ENCODE measurements around the gene SKP1.
"Not testable (repeated sequence)": the region's sequence is repeated elsewhere in the genome, so short reads cannot be mapped to it uniquely, and the experiment has no call there.

The SKP1 gene

DNA sequence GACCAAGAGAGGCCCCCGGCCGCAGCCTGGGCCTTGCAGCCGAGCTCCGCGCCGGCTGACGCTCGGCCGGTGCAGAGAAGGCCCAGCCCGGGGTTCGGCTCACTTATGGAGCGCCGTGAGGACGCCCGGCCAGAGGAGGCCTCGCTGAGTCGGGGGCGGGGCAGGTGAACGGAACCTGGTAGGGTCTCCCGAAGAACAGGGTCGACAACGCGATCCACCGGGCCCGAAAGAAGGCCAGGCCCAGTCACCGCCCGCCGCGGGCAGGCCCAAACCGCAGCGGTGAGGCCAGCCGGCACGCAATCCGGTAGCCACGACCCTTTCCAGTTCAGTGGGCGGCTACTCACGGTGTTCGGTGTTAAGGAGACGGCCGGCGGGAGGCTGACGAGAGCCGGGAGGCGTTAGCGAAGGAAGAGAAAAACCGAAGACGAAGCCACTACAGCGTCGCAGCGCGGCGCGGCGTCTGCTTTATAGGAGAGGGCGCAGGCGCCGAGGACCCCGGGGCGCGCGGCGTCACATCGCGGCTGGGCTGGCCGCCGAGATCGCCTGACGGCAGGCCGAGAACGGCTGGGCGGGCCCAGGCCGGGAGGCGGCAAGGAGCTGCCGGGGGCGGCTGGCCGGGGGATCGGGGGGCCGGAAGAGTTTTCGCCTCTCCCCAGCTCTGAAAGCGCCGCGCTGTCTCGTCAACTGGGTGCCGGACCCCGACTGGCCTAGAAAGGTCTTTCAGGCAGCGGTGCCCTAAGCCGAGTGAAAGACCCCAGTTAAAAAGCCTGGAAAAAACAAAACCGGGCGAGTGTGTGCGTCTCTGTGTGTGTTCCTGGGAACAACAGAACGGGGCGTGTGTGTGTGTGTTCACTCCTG, at the start of gene SKP1:
Gene SKP1, minus strand, starts transcription at position 440 of the 858 bp plus-strand sequence. CDS start 2,928 bp downstream, outside the sequence.
- DNase-seq (ENCODE audit: low read depth): peak; percentile 92
- Histone ChIP-seq H3K27me3 (replicated peaks; ENCODE audit: control insufficient read depth, insufficient read depth, low read length) (no peaks in the 10 kb centered on the region), H3K4me3 (ENCODE audit: low read length) (peak within 1 kb of the TSS; percentile 86), H3K4me1 (ENCODE audit: control insufficient read depth, insufficient read depth, low read length) (peaks cover 30% of the 10 kb centered on the region), H3K9me3 (ENCODE audit: control insufficient read depth, low read length) (no peaks in the 10 kb centered on the region), H3K36me3 (ENCODE audit: control insufficient read depth, insufficient read depth, low read length, severe bottlenecking) (peaks cover 13% of the 10 kb centered on the region), H3K9ac (ENCODE audit: low read length) (peak within 1 kb of the TSS; percentile 99)

DNA sequence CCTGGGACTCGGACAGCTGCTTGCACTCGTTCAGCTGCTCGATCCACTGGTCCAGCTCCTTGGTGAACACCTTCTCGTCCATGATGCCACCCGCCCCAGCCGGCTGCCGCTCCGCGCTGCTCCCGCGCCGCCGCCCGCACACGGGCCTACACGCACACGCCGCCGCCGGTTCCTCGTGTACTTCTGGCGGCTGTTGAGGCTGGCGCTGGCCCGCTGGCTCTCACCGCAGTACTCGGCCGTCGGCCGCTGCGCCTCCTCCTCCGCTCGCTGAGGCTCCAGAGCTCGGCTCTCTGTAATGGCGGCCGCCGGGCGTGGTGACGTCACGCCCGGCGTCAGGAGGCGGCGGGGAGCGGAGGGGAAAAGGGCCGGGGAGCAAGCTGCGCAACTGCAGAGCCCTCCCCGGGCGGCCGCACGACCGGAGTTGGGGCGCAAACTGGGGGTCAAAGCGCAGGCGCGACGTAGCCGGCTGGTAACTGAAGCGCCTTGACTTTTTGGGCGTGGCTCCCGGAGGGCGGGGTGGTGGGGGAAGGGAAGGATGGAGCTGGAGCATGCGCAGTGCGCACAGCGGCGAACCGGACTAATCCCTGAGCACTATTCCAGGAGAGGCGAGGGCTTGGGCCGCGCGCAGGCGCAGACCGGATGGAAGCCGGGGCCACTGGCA, 49.2 kb upstream of the SKP1 start, which contains the start of gene PPP2CA:
Gene PPP2CA, minus strand, starts transcription at position 294 of the 661 bp plus-strand sequence. Its CDS starts 212 bp downstream, at position 82.
- Histone ChIP-seq H3K27me3 (replicated peaks; ENCODE audit: control insufficient read depth, insufficient read depth, low read length) (no peaks in the 10 kb centered on the region), H3K4me1 (ENCODE audit: control insufficient read depth, insufficient read depth, low read length) (peaks cover 41% of the 10 kb centered on the region), H3K9me3 (ENCODE audit: control insufficient read depth, low read length) (no peaks in the 10 kb centered on the region), H3K4me3 (ENCODE audit: low read length) (peak within 1 kb of the TSS; percentile 94), H3K36me3 (ENCODE audit: control insufficient read depth, insufficient read depth, low read length, severe bottlenecking) (peaks cover under 1% of the 10 kb centered on the region), H3K9ac (ENCODE audit: low read length) (peak within 1 kb of the TSS; percentile 98)
- DNase-seq (ENCODE audit: low read depth): peak; percentile 99

DNA sequence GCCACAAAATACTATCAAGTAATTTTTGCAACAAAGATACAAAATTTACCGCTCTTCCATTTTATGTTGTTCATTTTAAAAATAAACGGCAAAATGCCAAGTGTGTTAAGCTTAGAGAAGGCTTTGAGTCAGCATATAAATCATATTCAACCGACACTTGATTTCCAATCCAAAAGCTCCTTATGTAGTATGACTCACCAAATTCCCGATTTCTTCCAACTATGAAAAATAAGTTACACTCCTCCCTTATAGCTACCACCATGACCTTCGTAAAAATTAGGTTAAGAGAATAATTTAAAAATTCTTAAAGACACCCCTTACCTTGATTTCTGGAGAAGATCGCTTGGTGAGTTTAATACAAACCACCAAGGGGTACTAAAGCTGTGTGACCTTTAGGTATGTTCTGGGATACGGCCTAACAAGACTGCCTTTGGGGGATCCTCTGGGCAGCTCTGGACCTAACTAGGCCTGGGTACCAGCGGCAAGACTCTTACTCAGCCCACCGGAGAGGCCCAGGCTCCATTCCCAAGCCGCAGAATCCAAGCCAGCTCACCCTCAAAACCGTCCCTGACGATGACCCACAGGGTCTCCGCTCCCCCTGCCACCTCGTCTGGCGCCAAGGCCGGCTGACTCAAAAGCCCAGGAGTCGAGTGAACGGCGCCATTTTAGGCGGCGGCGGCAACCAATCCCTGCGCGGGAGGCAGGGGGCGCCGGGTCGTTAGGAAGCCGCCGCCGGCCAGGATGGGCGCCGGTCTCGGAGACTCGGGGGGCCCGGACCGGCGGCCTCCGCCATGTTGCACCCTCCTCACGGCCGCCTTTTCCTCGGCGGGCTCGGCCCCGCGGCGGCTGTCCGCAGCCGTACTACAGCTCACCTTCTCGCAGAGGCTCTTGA, 48.4 kb upstream of the SKP1 start:
- no peaks in the 10 kb centered on the region for H3K27me3 ChIP-seq (replicated peaks; ENCODE audit: control insufficient read depth, insufficient read depth, low read length)
- H3K9me3 ChIP-seq (ENCODE audit: control insufficient read depth, low read length): no peaks in the 10 kb centered on the region
- peak; percentile 91 for DNase-seq (ENCODE audit: low read depth)
- H3K9ac ChIP-seq (ENCODE audit: low read length): peak overlapping the region; percentile 98
- H3K4me3 ChIP-seq (ENCODE audit: low read length): peak overlapping the region; percentile 94
- peaks cover 5% of the 10 kb centered on the region for H3K36me3 ChIP-seq (ENCODE audit: control insufficient read depth, insufficient read depth, low read length, severe bottlenecking)
- H3K4me1 ChIP-seq (ENCODE audit: control insufficient read depth, insufficient read depth, low read length): peaks cover 41% of the 10 kb centered on the region

DNA sequence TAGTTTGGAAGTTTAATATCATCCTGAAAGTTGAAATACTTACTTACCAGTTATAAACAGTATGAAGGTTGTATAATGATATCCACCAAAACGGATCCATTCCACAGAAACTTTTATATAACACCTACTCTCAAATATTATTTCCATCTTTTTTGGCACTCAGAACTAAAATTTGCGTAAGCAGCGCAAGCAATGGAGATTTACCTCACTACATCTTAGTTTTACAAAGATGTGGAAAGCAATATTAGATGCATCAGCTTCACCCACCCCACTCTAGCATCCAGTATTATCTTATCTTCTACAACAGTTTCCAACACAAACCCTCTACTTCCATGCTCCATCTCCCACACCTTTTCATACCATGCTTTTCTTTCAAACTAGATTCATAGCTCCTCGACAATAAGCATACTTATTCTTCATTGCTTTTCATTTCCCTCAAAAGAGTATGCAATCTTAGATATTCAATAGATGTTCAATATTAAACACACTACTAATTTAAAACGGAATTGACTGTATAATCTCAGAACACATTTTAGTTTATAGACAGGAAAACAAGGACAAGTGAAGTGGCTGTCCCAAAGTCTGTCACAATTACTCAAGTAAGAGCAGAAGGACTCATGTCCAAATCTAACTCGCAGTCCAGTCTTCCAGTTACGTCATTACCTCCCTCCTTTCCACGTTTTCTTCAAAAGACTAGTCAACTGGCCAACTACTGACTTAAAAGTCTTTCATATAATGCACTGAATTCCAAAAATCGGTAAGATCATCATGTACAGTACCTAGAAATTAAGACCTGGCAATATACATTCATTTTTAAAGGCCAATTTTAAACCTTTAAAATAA, 46.9 kb upstream of the SKP1 start:
- no peaks in the 10 kb centered on the region for H3K9me3 ChIP-seq (ENCODE audit: control insufficient read depth, low read length)
- peak overlapping the region; percentile 94 for H3K4me3 ChIP-seq (ENCODE audit: low read length)
- DNase-seq (ENCODE audit: low read depth): peak; percentile 56
- peaks cover 5% of the 10 kb centered on the region for H3K36me3 ChIP-seq (ENCODE audit: control insufficient read depth, insufficient read depth, low read length, severe bottlenecking)
- H3K4me1 ChIP-seq (ENCODE audit: control insufficient read depth, insufficient read depth, low read length): peaks cover 46% of the 10 kb centered on the region
- no peaks in the 10 kb centered on the region for H3K27me3 ChIP-seq (replicated peaks; ENCODE audit: control insufficient read depth, insufficient read depth, low read length)
- peak overlapping the region; percentile 98 for H3K9ac ChIP-seq (ENCODE audit: low read length)

DNA sequence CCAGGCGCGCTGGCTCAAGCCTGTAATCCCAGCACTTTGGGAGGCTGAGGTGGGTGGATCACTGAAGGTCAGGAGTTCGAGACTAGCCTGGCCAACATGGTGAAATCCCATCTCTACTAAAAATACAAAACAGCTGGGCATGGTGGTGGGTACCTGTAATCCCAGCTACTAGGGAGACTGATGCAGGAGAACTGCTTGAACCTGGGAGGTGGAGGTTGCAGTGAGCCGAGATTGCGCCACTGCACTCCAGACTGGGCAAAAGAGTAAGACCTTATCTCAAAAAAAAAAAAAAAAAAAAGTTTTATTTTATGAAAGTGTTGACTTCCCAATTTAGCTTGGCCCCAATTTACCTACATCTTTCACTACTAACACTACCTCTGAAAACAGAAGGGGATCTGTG, 44.9 kb upstream of the SKP1 start:
- H3K9me3 ChIP-seq (ENCODE audit: control insufficient read depth, low read length); H3K36me3 ChIP-seq (ENCODE audit: control insufficient read depth, insufficient read depth, low read length, severe bottlenecking); H3K9ac ChIP-seq (ENCODE audit: low read length); DNase-seq (ENCODE audit: low read depth); H3K27me3 ChIP-seq (replicated peaks; ENCODE audit: control insufficient read depth, insufficient read depth, low read length): not testable (repeated sequence)
- peak overlapping the region; percentile 94 for H3K4me3 ChIP-seq (ENCODE audit: low read length)
- H3K4me1 ChIP-seq (ENCODE audit: control insufficient read depth, insufficient read depth, low read length): peaks cover 37% of the 10 kb centered on the region

DNA sequence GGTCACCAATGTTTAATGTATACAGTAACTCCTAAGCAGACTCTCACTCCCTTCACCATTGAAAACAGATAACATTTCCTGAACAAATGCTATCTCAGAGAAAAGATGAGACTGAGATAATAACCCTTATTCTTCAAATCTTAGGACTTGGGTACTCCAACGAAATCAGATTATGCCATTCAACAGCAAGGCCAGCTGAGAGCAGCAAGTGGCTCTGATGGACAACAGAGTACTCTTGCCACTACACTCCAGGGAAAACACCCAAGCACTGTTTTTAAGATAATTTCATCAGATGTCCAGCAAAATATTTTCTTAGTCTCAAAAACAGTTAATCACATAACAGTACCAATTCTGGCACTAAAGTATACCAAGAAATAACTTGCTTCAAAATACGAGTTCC, 39.0 kb upstream of the SKP1 start:
- Histone ChIP-seq H3K36me3 (ENCODE audit: control insufficient read depth, insufficient read depth, low read length, severe bottlenecking) (peaks cover 3% of the 10 kb centered on the region), H3K4me3 (ENCODE audit: low read length) (no peak overlapping the region)
- no peak for DNase-seq (ENCODE audit: low read depth)

DNA sequence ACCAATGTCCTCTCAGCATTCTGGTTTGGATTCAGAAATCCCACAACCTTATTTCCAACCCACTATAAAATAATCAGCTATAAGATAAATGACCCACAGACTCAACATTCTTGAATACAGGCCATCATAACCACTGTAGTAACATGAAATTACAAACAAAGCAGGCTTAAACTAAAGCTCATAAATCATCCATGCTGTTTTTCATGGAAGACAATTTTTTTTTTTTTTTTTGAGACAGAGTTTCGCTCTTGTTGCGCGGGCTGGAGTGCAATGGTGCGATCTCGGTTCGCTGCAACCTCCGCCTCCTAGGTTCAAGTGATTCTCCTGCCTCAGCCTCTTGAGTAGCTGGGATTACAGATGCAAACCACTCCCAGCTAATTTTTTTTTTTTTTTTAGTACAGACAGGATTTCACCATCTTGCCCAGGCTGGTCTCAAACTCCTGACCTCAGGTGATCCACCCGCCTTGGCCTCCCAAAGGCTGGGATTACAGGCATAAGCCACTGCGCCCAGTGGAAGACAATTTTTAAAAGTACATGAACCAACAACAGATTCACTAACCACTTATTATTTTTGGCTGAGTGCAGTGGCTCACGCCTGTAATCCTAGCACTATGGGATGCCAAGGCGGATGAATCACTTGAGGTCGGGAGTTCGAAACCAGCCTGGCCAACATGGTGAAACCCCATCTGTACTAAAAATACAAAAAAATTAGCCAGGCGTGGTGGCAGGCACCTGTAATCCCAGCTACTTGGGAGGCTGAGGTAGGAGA, 34.7 kb upstream of the SKP1 start:
- peaks cover 34% of the 10 kb centered on the region for H3K4me1 ChIP-seq (ENCODE audit: control insufficient read depth, insufficient read depth, low read length)
- DNase-seq (ENCODE audit: low read depth): peak; percentile 33
- H3K9ac ChIP-seq (ENCODE audit: low read length); H3K27me3 ChIP-seq (replicated peaks; ENCODE audit: control insufficient read depth, insufficient read depth, low read length); H3K36me3 ChIP-seq (ENCODE audit: control insufficient read depth, insufficient read depth, low read length, severe bottlenecking); H3K9me3 ChIP-seq (ENCODE audit: control insufficient read depth, low read length); H3K4me3 ChIP-seq (ENCODE audit: low read length): not testable (repeated sequence)

More for the DNA sequence above, 39.0 kb upstream of the SKP1 start:
- Histone ChIP-seq H3K9me3 (ENCODE audit: control insufficient read depth, low read length) (no peaks in the 10 kb centered on the region), H3K4me1 (ENCODE audit: control insufficient read depth, insufficient read depth, low read length) (peaks cover 17% of the 10 kb centered on the region), H3K27me3 (replicated peaks; ENCODE audit: control insufficient read depth, insufficient read depth, low read length) (no peaks in the 10 kb centered on the region), H3K9ac (ENCODE audit: low read length) (no peak overlapping the region)

DNA sequence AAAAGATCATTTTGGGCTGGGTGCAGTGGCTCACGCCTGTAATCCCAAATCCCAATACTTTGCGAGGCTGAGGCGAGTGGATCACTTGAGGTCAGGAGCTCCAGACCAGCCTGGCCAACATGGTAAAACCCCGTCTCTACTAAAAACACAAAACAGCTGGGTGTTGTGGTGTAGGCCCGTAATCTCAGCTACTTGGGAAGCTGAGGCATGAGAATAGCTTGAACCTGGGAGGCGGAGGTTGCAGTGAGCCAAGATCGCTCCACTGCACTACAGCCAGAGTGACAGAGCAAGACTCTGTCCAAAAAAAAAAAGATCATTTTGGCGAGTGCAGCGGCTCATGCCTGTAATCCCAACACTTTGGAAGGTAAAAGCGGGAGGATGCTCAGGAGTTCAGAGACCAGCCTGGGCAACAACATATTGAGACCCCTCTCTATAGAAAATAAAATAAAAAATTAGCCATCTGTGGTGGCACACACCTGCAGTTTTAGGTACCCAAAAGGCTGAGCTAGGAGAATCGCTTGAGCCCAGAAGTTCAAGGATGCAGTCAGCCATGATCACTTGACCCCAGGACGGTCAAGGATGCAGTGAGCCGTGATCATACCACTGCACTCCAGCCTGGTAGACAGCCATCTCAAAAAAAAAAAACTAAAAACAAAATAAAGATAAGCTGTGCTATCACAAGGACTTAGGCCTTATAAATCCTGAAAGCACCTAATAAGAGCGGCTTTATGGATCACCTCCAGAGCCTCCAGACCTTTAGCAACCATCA, 32.9 kb upstream of the SKP1 start:
- Histone ChIP-seq H3K9me3 (ENCODE audit: control insufficient read depth, low read length) (no peaks in the 10 kb centered on the region), H3K4me1 (ENCODE audit: control insufficient read depth, insufficient read depth, low read length) (peaks cover 30% of the 10 kb centered on the region), H3K36me3 (ENCODE audit: control insufficient read depth, insufficient read depth, low read length, severe bottlenecking) (peaks cover 4% of the 10 kb centered on the region), H3K4me3 (ENCODE audit: low read length) (no peak overlapping the region), H3K9ac (ENCODE audit: low read length) (no peak overlapping the region), H3K27me3 (replicated peaks; ENCODE audit: control insufficient read depth, insufficient read depth, low read length) (no peaks in the 10 kb centered on the region)
- DNase-seq (ENCODE audit: low read depth): no peak

DNA sequence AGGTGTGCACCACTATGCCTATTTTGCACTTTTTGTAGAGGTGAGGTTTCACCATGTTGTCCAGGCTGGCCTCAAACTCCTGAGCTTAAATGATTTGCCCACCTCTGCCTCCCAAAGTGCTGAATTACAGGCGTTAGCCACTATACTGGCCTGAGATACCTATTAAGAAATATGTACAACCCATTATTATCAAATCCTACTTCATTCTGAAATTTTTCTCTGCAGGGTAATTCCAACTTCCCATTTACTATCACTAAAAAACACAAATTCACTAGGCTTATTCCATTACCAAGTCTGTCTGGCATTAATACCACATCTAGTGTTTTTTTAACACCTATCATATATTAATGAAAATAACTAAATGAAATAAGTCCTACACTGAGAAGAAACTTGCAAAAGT, 30.9 kb upstream of the SKP1 start:
- Histone ChIP-seq H3K27me3 (replicated peaks; ENCODE audit: control insufficient read depth, insufficient read depth, low read length) (no peaks in the 10 kb centered on the region), H3K36me3 (ENCODE audit: control insufficient read depth, insufficient read depth, low read length, severe bottlenecking) (peaks cover 24% of the 10 kb centered on the region), H3K9ac (ENCODE audit: low read length) (no peak overlapping the region), H3K4me1 (ENCODE audit: control insufficient read depth, insufficient read depth, low read length) (peaks cover 30% of the 10 kb centered on the region), H3K4me3 (ENCODE audit: low read length) (no peak overlapping the region), H3K9me3 (ENCODE audit: control insufficient read depth, low read length) (no peaks in the 10 kb centered on the region)
- DNase-seq (ENCODE audit: low read depth): no peak
